NCI-H524 (cell line): ENCODE measurements around the gene TMPRSS11B.
"Not testable (repeated sequence)": the region's sequence is repeated elsewhere in the genome, so short reads cannot be mapped to it uniquely, and the experiment has no call there.

Source experiments
- DNase-seq, 2 experiments: peaks; one replicate each; lab custom pipeline; 2025; lab: John Stamatoyannopoulos, UW

Gene TMPRSS11B

DNA sequence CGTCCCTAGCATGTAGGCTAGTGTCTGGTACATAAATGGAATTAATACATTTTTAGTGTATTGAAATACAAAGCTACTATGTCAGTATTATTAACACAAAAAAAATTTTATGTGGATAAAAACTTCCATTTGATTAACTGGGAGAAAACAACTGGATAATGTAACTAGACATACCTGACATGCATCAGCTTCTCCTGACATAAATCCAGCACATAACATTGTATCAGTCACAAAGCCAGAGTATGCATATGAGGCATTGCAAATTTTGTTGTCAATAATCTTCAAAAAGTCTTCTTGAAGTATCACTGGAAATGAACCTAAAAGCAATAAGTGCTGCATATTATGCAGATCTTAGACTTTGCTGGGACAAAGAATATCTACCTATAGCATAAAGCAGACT lies 16.9 kb downstream of the TMPRSS11B start:
- DNase-seq = no peak

DNA sequence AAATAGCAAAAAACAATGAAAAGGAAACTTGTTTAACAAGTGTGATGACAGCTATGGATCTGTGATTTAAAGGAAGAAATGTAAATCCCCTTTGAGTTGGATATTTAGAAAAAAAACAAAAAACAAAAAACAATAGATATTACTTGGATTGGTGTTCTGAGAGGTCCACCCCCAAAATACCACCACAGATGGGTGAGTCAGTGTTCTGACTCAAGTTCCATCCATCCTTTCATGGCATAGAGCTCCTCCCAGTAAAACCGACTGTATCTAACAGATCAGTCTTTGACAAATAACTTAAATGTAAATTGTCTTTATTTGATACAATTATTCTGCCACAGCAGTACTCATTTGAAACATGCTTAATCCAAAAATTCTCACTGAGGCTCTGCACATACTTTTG lies 27.4 kb downstream of the TMPRSS11B start:
- no peak for DNase-seq

DNA sequence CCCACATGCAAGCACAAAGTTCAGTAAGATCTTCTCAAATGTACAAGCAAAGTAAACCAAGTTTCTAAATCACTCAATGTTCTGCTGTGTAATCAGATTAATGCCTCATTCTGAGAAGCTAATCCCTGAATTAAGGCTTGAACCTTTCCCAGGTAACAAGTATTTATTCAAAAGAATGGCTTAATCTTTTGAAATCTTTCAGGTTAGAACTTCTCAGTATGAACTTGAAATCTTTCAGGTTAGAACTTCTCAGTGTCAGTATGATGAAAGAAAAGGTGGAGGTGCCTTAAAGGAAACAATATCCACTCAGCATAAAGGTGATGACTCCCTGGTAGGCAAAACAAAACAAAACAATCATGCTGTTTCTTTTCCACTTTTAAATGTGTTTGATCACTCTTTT lies 29.0 kb downstream of the TMPRSS11B start:
- no peak for DNase-seq

DNA sequence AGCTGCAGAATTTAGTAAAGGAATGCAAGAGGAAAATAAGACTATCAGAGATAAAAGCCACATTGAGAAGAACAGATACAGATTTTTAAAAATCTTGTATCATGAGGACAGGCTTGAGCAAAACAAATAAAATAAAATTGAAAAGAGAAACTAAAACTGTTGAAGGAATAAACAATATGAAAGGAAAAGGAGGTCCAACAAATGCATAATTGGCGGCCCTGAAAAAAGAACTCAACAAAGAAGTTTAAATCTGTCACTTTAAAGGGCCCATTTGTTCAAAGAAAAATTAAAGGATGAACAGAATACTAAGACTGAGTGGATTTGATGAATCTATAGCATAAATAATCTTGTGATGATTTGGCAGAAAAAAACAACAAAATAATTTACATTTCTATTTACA lies 36.5 kb downstream of the TMPRSS11B start:
- no peak for DNase-seq

DNA sequence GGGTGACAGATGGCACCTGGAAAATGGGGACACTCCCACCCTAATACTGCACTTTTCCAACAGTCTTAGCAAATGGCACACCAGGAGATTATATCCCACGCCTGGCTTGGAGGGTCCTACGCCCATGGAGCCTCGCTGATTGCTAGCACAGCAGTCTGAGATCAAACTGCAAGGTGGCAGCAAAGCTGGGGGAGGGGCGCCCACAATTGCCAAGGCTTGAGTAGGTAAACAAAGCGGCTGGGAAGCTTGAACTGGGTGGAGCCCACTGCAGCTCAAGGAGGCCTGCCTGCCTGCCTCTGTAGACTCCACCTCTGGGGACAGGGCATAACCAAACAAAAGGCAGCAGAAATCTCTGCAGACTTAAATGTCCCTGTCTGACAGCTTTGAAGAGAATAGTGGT lies 51.2 kb downstream of the TMPRSS11B start:
- DNase-seq = not testable (repeated sequence)

DNA sequence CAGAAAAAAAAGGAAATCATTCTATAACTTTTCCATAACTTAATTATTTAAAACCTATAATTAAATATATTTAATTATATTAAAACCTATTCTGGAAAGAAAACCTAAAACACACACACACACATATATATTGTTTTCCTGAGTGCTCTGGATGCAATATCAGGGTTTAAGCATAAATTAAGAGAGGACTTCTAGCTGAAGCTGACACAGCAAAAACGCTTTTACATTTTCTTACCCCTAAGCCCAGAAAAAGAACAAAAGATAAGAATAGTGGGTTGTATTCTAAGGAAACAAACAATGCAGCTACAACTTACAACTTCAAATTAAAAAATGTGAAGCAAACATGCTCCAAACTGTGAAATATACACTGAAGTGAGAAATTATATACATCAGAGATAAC lies 52.3 kb downstream of the TMPRSS11B start:
- no peak for DNase-seq

DNA sequence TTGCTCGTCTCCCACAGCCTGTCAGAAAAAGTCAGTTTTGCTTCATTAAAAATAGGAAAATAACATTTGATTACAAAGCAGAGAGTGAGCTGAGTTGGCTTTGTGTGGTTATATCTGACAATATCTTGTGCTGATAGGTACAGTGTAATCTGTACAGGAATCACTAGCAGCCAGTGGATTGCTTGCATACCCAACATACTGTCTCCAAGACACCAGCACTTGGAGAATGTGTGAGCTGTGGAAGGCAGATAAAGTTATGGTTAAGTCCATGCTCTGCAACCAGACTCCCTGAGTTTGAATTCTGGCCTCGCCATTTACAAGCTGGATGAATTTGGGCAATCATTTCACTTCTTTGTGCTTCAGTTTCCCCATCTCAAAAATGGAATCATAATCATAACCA lies 58.3 kb downstream of the TMPRSS11B start:
- no peak for DNase-seq

DNA sequence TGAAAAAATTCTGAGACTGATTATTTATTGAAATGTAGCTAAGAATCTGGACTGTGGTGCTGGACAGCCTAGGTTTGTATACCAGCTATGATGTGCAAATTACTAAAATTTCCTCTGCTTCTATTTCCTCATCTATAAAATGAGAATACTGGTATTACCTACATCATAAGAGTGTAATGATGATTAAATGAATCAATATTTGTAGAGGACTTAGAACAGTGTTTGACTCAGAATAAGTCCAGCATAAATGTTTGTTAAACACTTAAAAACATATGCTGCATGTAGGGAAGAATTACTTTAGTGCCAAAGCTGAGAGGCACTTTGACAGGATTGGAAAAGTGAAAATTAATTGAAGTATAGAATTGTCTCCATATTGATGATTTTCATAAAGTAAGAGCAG lies 60.6 kb downstream of the TMPRSS11B start:
- DNase-seq = no peak

DNA sequence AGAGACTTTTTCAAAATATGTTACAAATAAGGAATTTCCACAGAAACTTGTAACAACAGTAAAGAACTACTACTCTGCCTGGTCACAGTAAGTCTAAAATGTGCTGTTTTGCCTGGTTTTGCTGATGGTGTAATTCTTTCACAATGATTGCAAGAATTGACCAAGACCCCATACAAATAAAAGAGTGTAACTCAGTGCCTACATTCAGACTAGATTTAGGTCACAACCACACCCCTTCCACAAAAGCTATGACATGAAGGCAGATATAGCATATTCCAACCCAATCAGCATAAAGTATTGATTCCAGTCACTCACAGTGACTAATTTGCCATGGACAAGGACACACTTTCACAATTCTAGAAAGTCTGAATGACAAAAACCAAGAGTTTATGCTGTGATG lies 62.1 kb downstream of the TMPRSS11B start:
- no peak for DNase-seq

DNA sequence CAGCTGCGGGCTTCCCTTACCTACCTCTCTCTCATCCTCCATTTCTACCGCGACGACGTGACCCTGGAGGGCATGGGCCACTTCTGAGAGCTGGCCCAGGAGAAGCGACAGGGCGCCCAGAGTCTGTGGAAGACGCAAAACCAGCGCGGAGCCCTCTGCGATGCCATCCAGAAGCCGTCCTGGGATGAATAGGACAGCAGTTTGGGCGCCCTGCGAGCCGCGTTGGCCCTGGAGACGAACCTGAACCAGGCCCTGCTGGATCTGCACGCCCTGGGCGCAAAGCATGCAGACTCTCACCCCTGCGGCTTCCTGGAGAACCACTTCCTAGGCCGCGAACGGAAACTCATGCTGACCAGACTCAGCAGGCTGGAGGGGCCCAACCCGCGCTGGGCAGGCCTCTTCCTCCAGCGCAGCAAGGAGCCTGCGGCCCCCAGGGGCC lies 63.1 kb downstream of the TMPRSS11B start:
- DNase-seq = no peak

DNA sequence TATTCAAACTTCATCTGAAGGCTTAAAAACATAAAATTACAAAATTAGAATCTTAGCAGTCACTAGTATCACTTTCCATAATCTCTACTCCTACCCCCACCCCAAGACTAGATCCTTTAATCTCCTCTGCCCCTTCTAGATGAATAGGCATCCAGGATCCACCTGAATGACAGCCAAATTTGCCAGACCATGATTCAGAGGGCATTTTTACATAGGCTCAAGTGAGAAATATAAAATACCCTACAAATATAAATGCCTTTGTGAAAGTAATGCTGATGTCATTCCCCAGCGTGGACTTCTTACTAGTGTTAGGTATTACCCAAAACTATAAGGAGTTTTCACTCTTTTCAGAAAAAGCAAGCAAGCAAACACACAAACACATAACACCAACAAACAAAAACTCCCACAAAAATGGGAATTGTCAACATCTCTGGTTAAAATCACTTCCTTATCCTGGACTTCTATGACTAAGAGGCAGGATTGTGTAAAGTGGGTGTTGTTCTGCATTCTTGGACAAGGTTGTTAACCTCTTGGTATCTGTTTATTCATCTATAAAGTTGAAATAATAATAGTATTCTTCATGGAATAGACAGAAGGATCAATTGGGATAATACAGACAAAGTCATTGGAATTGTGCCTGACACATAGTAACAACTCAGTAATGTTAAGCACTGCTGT lies 64.5 kb downstream of the TMPRSS11B start:
- no peak for DNase-seq

DNA sequence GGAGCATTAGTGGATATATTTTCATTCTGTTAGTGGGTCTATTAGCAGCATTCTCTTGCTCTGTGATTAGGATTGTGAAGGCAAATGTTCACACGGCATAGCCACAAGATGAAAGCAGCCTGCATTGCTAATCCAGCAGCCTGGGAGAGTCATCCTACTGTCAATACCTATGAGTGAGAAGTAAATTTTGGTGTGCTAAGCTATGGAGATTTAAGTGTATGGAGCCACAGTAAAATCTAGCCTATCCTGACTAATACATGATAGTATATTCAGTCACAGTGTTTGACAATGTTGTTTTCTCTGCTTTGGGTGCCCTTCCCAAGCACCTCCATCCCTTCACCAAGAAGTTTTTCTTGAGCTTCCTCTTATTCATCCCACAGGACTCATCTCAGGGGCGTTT lies 68.6 kb downstream of the TMPRSS11B start:
- DNase-seq = no peak
